ENCODE data around the gene MMAA.
"Not testable (repeated sequence)": the region's sequence is repeated elsewhere in the genome, so short reads cannot be mapped to it uniquely, and the experiment has no call there.

Gene MMAA

DNA sequence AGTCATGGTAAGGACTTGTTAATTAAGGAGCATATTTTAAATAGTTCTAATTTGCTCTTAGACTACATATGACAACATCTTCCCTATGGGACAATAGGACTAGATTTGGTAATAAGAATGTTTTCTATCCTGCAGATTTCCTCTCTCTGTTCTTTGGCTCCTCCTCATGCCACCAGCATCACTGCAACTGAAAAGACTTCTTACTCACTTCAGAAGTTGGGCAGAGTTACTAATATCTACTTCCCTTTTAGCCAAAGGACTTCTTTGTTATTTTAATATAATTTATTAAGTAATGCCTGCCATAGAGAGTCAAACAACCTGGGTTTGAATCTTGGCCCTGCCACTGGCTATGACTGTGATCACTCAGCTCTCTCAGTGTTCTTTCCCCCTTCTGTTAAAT is 16.4 kb downstream of the MMAA start:
- DNase-seq = no peak

DNA sequence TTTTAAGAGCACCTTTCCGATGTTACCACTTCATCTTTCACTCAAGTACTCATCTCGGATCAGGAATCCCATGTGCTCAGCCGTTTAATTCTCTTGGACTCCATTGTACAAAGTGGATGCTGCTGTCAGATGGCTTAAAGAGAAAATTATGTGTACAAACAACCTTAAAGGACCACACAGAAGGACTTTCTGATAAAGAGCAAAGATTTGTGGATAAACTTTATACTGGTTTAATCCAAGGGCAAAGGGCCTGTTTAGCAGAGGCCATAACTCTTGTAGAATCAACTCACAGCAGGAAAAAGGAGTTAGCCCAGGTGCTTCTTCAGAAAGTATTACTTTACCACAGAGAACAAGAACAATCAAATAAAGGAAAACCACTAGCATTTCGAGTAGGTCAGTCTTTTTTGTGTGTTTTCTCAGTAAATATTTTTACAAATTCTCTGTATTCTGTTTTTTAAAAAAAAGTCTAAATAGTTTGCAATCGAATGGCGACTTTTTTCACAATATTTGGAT is 20.1 kb downstream of the MMAA start:
- no peak for DNase-seq

DNA sequence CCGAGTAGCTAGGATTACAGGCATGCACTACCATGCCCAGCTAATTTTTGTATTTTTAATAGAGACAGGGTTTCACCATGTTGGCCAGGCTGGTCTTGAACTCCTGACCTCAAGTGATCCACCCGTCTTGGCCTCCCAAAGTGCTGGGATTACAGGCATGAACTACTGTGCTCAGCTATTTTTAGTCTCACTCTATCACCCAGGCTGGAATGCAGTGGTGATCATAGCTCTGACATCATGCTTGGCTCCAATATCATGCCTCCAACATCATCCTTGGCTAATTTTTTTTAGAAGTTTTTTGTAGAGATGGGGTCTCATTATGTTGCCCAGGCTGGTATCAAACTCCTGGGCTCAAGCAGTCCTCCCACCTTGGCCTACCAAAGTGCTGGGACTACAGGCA is 21.1 kb downstream of the MMAA start:
- DNase-seq = not testable (repeated sequence)

DNA sequence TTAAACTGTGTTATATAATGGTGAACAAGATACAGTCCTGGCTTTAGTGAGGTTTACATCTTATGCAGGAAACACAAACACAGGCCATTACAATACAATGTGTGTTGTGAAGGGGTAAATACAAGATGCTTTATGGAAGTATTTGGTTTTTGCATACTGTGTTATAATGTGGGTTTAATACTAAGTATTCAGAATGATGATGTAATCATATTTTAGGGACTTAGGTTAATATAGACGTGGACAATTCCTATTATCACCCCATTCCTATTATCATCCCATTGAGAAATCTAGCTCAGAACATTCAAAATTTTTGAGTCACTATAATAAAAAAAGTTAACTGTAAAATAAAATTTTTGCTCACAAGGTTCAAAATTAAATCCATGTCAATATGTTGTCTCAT is 24.1 kb downstream of the MMAA start:
- DNase-seq = no peak

DNA sequence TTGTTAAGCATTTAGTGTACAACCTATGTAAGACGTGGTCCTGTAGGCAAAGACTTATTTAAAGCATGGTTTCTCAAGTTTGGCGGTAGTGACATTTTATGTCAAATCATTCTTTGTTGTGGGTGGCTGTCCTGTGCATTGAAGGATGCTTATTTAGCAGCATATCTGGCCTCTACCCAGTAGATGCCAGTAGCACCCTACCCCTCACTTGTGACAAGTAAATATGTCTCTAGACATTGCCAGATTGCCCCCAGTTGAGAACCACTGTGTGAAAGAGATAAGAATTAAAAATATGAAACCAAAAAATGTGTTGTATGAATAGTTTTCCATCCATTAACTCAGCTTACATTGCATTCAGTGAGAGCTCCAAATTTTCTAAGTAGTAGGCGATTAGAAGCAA is 25.5 kb downstream of the MMAA start:
- peak; percentile 18 for DNase-seq

DNA sequence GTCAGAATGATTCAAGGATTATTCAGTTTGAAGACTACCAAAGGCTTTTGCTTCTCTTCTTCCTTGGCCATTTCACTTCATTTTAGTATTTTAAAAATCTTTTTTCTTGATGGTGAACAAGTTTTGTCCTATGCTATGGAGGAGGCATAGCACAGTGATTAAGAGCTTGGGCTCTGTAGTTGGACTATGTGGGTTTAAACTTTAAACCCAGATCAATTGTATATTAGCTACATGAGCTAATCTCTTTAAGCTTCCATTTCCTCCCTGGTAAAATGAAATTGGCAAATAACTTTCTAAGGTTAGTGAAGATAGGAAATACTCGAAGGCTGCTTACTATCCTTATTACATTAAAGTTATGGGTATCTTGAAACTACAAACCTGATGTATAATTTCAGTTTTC is 37.0 kb downstream of the MMAA start:
- no peak for DNase-seq

DNA sequence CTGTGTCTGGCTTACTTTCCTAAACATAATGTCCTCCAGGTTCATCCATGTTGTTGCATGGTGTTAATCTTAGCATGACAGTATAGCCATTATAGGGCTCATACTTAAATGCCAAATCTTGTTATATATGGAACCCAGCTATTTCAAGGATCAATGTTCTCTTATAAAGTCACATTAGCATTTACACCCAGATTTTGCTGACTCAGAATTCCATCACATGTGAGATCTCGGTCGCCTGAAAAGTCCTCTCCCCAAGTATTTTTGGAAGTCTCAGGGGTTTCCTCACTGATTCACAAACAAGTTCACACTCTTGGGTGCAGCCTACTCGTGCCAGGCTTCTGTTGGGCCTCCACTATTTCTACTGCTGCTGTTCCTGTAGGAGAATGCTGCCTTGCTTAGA is 40.9 kb downstream of the MMAA start:
- DNase-seq = no peak

DNA sequence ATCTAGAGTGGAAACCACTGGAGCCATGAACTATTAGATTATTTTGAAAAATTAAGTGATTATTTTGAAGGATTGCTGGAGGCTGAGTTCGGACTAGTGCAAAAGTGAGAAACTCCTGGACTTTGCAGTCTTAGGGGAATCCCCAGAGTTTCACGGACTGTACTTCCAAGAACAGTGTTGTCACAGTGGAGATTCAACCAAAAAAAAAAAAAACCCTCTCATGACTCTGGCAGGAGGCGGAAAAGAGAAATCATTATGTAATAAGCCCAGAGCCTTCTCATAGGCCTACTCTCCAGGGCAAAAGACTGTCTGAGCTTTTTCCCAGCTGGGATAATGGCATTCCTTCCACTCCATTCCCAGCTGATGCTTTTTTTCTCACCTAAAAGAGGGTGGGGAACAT is 44.0 kb downstream of the MMAA start:
- DNase-seq = no peak

DNA sequence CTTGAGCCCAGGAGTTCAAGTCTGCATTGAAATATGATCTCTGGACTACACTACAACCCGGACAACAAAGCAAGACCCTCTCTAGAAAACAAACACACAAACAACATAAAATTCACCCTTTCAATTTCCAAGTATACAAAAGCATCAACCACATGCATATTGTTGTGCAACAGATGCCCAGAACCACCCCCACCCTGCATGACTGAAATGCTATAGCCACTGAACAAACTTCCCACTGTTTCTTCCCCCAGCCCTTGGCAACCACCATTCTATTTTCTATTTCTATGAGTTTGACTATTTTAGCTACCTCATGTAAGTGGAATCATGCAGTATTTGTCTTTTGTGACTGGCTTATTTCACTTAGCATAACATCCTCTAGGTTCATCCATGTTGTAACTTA is 46.6 kb downstream of the MMAA start:
- DNase-seq = no peak

DNA sequence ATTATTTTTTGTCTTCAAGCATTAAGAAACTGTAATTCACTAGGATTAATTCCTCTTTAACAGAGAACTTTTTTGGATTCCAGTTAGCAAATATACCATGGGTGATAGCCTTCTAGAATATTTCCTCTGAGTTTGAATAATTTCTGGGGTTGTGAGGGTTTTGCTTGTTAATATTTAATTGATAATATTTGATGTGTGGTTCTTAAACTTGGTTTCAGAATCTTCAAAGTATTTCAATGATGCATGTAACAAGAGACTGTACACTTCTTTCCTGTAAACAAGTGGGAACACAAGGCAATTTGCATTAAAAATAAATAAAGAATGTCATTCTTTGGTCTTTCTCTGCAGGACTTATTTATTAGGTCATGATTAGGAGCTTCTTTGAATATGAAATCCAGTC is 51.2 kb downstream of the MMAA start:
- DNase-seq = no peak

DNA sequence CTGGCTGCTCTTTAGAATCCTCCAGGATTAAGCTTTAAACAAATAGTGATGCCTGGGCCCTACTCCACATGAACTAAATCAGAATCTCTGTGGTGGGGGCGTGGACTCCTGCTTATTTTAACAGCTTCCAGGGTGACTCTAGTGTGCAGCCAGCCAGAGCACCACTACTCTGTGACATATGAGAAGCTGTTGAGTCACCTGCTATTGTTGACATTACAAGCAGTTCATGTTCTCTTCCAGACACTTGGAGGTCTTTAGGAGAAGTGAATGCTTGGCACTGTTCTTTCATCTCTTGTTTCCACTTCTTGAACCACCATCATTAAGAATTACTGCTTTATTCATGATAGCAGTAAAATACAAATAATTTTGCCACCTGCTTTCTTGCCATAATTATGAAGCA is 60.3 kb downstream of the MMAA start:
- DNase-seq = peak; percentile 24

DNA sequence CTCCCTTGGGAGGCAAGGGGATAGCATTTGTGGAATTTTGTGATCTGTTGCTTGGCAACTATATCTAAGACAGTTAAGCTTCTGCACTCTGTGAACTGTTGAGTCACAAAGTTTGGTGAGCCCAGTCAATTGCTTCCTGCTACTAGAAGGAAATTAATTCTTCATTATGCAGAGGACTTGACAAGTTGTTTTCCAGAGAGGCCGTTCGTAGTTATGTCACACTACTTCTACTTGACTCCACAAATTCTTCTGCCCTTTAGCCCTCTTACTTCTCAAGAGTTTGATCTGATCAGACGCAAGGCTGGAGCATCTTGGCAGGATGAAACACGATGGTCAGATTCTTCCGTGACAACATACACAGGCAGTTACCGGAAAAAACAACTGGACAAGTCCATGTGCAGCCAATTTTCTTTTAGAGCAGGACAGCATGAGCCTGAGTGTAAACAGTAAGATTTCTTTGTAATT is 60.8 kb downstream of the MMAA start, which contains the start of gene C4orf51:
TSS of gene C4orf51 (plus strand) at position 156 of the 465 bp plus-strand sequence. CDS start at position 214, 58 bp downstream.
- DNase-seq = no peak

DNA sequence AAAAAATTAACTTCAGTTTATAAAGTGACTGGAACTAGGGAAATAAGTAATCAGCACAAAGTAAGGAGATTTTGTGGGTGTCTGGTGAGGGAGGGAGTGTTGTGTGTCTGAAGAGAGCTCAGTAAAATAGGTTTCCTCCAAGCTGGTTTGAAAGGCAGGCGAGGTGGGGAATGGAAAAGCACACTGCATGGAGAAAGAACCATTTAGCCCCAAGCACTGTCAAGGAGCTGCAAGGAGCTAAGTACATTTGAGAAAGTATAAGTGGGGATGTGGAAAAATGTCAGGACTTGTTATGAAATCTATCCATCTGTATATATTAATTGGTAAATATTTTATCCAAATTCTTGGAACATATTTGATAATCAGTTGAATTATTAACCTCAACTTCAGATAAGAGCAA is 61.7 kb downstream of the MMAA start:
- no peak for DNase-seq

DNA sequence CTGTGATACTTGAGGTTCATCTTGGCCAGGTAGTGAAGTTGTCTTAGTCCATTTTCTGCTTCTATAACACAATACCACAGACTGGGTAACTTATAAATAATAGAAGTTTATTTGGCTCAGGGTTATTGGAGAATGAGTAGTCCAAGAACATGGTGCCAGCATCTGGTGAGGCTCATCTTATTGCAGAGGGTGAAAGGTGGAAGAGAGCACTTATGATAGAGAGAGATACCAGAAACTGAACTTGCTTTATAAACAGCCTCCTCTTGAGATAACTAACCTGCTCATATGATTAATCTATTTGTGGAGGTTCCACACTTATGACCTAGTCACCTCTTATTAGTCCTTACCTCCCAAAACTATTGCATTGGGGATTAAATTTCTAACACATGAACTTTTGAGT is 62.3 kb downstream of the MMAA start:
- DNase-seq = no peak

DNA sequence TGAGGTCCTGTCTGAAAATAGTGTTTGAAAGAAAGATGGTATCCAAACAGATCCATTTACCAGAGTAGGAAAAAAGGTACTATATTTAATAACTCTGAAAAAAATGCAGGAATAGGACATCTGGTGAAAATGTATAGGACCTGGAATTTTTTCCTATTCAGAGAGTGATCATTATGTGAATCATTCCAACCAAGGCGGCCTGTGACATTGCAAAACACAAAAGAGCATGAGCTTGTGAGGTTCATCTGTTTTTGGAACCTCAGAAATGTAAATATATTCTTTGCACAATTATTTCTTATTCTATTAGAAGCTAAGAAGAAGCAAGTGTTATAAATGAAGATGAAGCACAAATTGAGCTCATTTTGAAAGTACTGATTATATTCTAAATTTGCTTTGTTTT is 62.8 kb downstream of the MMAA start:
- no peak for DNase-seq

DNA sequence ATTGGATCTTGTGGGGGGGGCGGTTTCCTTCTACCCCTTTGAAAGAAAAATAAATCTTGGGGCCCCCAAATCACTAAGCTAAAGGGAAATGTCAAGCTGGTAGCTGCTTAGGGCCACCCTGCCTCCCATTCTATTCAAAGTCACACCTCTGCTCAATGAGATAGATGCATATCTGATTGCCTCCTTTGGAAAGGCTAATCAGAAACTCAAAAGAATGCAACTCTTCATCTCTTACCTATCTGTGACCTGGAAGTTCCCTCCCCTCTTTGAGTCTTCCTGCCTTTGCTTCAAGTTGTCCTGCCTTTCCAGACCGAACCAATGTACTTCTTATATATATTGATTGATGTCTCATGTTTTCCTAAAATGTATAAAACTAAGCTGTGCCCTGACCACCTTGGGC is 67.8 kb downstream of the MMAA start:
- DNase-seq = no peak

DNA sequence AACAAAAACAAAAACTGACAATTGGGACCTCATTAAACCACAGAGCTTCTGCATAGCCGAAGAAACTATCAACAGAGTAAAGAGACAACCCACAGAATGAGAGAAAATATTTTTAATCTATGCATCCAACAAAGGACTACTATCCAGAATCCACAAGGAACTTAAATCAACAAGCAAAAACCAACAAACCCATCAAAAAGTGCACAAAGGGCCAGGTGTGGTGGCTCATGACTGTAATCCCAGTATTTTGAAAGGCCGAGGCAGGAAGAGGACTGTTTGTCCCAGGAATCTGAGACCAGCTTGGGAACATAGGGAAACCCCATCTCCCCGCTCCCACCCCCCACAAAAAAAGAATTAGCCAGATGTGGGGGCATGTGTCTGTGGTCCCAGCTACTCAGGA is 71.4 kb downstream of the MMAA start:
- DNase-seq = no peak

DNA sequence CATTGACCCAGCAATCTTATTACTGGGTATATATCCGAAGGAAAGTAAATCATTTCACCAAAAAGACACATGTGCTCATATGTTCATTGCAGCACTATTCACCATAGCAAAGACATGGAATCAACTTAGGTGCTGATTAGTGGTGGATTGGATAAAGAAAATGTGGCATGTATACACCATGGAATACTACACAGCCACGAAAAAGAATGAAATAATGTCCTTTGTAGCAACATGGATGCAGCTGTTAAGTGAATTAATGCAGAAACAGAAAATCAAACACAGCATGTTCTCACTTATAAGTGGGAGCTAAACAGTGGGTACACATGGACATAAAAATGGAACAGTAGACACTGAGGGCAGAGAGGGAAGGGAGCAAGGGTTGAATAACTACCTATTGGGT is 72.2 kb downstream of the MMAA start:
- not testable (repeated sequence) for DNase-seq

DNA sequence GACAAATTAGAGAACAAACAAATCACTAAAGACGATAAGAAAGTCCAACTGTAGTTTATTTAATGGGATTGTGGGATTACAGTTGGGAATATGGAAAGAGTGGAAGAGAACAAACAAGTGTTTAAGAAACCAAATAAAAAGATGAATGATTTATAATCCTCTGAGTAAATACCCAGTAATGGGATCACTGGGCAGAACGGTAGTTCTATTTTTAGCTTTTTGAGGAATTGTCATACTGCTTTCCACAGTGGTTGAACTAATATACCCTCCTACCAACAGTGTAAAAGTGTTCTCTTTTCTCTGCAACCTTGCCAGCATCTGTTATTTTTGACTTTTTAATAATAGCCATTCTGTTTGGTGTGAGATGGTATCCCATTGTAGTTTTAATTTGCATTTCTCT is 75.7 kb downstream of the MMAA start:
- no peak for DNase-seq

DNA sequence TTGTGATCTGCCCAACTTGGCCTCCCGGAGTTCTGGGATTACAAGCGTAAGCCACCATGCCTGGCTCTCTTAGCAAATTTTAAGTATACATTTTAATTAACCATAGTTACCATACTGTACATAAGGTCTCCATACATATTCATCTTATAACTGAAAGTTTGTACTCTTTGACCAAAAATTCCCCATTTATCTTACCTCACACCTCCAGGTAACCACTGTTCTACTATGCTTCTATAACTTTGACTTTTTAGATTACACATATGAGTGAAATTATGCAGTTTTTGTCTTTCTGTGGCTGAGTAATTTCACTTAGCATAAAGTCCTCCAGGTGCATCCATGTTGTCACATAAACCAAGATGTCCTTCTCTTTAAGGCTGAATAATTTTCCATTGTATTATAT is 78.1 kb downstream of the MMAA start:
- DNase-seq = no peak

DNA sequence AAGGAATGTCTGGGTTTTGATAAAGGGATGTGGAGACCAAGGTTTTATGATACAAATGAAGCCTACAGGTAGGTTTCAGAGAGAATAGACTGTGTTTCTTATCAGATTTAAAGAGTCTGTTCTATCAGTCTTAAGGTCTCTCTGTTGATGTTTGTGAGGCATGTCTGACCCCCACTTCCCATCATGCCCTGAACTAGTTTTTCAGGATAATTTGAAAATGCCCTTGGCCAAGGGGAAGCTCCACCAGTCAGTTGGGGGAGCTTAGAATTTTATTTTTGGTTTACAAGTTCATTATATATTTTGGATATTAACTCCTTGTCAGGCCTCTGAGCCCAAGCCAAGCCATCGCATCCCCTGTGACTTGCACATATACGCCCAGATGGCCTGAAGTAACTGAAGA is 79.3 kb downstream of the MMAA start:
- DNase-seq = no peak

DNA sequence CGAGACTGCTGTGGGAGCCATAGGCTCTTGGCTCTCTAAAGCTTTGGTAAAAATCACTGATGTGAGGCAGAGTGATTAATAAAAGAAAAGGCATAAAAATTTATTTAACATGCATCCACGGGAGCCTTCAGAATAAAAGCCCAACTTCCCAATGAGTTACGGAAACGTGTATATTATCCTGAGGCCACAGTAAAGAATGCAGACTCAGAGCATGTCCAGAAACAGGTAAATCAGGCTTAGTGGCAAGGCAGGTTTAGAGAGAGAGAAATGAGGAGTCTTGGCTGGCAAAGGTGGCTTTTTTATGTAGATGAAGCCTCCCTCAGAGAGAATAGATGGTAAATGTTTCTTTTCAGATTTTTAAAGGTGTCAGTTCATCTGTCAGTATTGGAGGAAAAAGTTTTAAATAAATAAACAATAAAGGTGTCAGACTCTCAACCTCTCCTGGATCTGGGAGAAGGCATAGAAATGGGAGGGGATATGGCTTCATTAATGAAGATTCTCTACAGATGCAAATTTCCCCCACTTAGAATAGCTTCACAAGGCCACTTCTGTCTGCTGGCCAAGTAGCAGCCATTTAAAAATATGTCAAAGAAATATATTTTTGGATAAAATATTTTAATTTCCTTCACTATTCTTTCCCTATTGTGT is 84.8 kb downstream of the MMAA start:
- no peak for DNase-seq

DNA sequence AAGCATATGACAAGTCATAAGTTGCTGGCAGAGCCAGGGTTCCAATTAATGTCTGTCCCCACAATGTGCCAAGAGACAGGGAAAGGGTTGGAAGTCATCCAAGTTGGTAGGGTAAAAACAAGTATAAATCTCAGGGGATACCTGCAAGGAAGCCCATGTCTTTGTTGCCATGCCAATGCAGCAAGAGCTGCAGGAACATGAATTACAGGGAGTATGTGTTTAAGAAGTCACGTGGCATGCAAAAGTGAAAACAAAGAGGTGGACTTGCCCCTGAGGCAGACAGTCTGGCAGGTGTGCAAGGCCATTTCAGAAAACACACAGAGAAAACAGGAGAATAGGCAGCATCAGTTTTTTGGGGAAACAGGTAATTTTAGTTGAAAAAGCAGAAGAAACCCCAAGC is 90.2 kb downstream of the MMAA start:
- no peak for DNase-seq
